Mesothelial cell of epicardium (in vitro differentiated cells): ENCODE data around the gene BTBD10. TPM values are rescaled to one million over a fixed set of nuclear protein-coding genes. Genes with fewer than 3 reads are reported as not detected.

Experiments used
- DNase-seq, 2 experiments: peaks; one replicate each; pipeline ENCODE4 v3.0.0; 2021; ENCODE audit warnings: low spot score in 2 of 2; ENCODE audit not compliant: unreplicated experiment in 2 of 2
- H3K27ac Mint-ChIP-seq: 2 replicates; pipeline ENCODE4 v1.8.0; 2021; ENCODE audit warnings: mixed read lengths
- H3K27me3 Mint-ChIP-seq: 2 replicates; pipeline ENCODE4 v1.8.0; 2021; ENCODE audit warnings: low read depth, mixed read lengths
- H3K36me3 Mint-ChIP-seq: 2 replicates; pipeline ENCODE4 v1.8.0; 2021; ENCODE audit warnings: mixed read lengths
- H3K4me1 Mint-ChIP-seq: 2 replicates; pipeline ENCODE4 v1.8.0; 2021; ENCODE audit warnings: mixed read lengths
- H3K4me3 Mint-ChIP-seq: 2 replicates; pipeline ENCODE4 v1.8.0; 2021; ENCODE audit warnings: mild to moderate bottlenecking, moderate library complexity, mixed read lengths
- H3K9me3 Mint-ChIP-seq: 2 replicates; pipeline ENCODE4 v1.8.0; 2021; ENCODE audit warnings: mixed read lengths
- total RNA-seq: library from RNA; stranded (reverse); gene quantifications from 3 replicates; pipeline ENCODE4 v1.2.1, GENCODE V29; 2021
- TF ChIP-seq, protein P1 (sequence below): fragments of 200-600 bp; sonication (generic); IDR thresholded peaks from one replicate; pipeline ENCODE4 v1.5.0; 2021; ENCODE audit warnings: antibody characterized with exemption; ENCODE audit not compliant: unreplicated experiment

BTBD10 gene
- total RNA-seq, 1 donor from 2014 or later, result 22.6 TPM

GRCh38 chr11:13348305-13348704, 114.7 kb downstream of the BTBD10 start:
- Mint-ChIP-seq H3K36me3 (no peaks in the 10 kb centered on the region), H3K4me1 (peaks cover 4% of the 10 kb centered on the region), H3K4me3 (no peak overlapping the region), H3K27ac (no peak overlapping the region), H3K27me3 (no peaks in the 10 kb centered on the region), H3K9me3 (no peaks in the 10 kb centered on the region)
- TF ChIP-seq, protein P1, sequence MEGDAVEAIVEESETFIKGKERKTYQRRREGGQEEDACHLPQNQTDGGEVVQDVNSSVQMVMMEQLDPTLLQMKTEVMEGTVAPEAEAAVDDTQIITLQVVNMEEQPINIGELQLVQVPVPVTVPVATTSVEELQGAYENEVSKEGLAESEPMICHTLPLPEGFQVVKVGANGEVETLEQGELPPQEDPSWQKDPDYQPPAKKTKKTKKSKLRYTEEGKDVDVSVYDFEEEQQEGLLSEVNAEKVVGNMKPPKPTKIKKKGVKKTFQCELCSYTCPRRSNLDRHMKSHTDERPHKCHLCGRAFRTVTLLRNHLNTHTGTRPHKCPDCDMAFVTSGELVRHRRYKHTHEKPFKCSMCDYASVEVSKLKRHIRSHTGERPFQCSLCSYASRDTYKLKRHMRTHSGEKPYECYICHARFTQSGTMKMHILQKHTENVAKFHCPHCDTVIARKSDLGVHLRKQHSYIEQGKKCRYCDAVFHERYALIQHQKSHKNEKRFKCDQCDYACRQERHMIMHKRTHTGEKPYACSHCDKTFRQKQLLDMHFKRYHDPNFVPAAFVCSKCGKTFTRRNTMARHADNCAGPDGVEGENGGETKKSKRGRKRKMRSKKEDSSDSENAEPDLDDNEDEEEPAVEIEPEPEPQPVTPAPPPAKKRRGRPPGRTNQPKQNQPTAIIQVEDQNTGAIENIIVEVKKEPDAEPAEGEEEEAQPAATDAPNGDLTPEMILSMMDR, result no peak
- DNase-seq, result no peak

GRCh38 chr11:13347901-13348300, 115.1 kb downstream of the BTBD10 start:
- H3K4me1 Mint-ChIP-seq, result peaks cover 4% of the 10 kb centered on the region
- DNase-seq, result no peak
- H3K9me3 Mint-ChIP-seq, result no peaks in the 10 kb centered on the region
- no peak overlapping the region for H3K27ac Mint-ChIP-seq
- no peaks in the 10 kb centered on the region for H3K27me3 Mint-ChIP-seq
- no peaks in the 10 kb centered on the region for H3K36me3 Mint-ChIP-seq
- TF ChIP-seq, protein P1, result no peak
- H3K4me3 Mint-ChIP-seq, result no peak overlapping the region

- H3K4me3 Mint-ChIP-seq, result no peak overlapping the region
- TF ChIP-seq, protein P1, result no peak
- no peak overlapping the region for H3K27ac Mint-ChIP-seq
- no peaks in the 10 kb centered on the region for H3K27me3 Mint-ChIP-seq
- no peaks in the 10 kb centered on the region for H3K9me3 Mint-ChIP-seq
- no peak for DNase-seq
- peaks cover 4% of the 10 kb centered on the region for H3K4me1 Mint-ChIP-seq
- no peaks in the 10 kb centered on the region for H3K36me3 Mint-ChIP-seq
Measured at GRCh38 chr11:13346470-13346869, 116.6 kb downstream of the BTBD10 start.

- H3K36me3 Mint-ChIP-seq, result no peaks in the 10 kb centered on the region
- peaks cover 5% of the 10 kb centered on the region for H3K4me1 Mint-ChIP-seq
- no peak overlapping the region for H3K27ac Mint-ChIP-seq
- TF ChIP-seq, protein P1, result no peak
- H3K4me3 Mint-ChIP-seq, result no peak overlapping the region
- no peaks in the 10 kb centered on the region for H3K9me3 Mint-ChIP-seq
- no peak for DNase-seq
- no peaks in the 10 kb centered on the region for H3K27me3 Mint-ChIP-seq
Measured at GRCh38 chr11:13344818-13345217, 118.2 kb downstream of the BTBD10 start.

- Mint-ChIP-seq H3K4me3 (no peak overlapping the region), H3K4me1 (peaks cover 11% of the 10 kb centered on the region), H3K36me3 (no peaks in the 10 kb centered on the region), H3K27me3 (no peaks in the 10 kb centered on the region), H3K9me3 (no peaks in the 10 kb centered on the region), H3K27ac (no peak overlapping the region)
- peak; percentile 41 to 75 for DNase-seq
- TF ChIP-seq, protein P1, result peak; percentile 85
Measured at GRCh38 chr11:13343931-13344717, 118.9 kb downstream of the BTBD10 start.
